ENCODE data around the gene SELENOH.
A peak's percentile ranks its signal among the peaks of the same experiment; 100 is the strongest.
"Not testable (repeated sequence)": the region's sequence is repeated elsewhere in the genome, so short reads cannot be mapped to it uniquely, and the experiment has no call there.

Gene SELENOH

GRCh38 chr11:57741132-57742086 is at the start of gene SELENOH:
Gene SELENOH (plus strand): TSS chr11:57741491. CDS start chr11:57741596, 105 bp downstream.
- peak; percentile 76 to 77 for DNase-seq (ENCODE audit: low read depth in 2 of 2)

GRCh38 chr11:57698843-57699365 is 42.4 kb upstream of the SELENOH start:
- DNase-seq (ENCODE audit: low read depth in 2 of 2), result no peak

GRCh38 chr11:57699813-57700212 is 41.5 kb upstream of the SELENOH start:
- no peak for DNase-seq (ENCODE audit: low read depth in 2 of 2)

DNA sequence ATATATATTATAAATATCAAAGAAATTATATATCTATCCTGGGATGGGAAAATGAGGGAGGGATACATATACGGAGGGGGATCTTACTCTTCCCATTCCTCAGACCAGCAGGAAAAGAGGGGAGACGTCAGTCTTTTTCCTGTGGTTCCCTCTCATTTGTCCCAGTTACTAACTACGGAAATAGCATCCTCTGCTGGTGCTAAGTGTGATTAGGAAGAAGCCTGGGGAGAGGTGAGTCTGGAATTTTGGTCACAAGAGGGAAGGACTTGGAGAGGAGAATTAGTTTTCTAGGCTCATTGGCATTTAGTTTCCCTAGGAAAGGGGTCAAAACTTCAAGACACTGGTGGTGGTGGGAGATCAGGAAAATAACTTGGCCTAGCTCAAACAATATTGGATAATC is 40.9 kb upstream of the SELENOH start:
- DNase-seq (ENCODE audit: low read depth in 2 of 2), result no peak

GRCh38 chr11:57703341-57703740 is 38.0 kb upstream of the SELENOH start:
- DNase-seq (ENCODE audit: low read depth in 2 of 2), result no peak

GRCh38 chr11:57704932-57705331 is 36.4 kb upstream of the SELENOH start:
- DNase-seq (ENCODE audit: low read depth in 2 of 2), result no peak

GRCh38 chr11:57705432-57705831 is 35.9 kb upstream of the SELENOH start:
- DNase-seq (ENCODE audit: low read depth in 2 of 2), result not testable (repeated sequence)

GRCh38 chr11:57709802-57710367 is 31.4 kb upstream of the SELENOH start:
- no peak for DNase-seq (ENCODE audit: low read depth in 2 of 2)

GRCh38 chr11:57711414-57712255 is 29.7 kb upstream of the SELENOH start, which contains the start of gene MED19:
Gene MED19 (minus strand): TSS chr11:57712215. CDS start chr11:57712179, 36 bp downstream.
- DNase-seq (ENCODE audit: low read depth in 2 of 2), result peak; percentile 51 to 56

- DNase-seq (ENCODE audit: low read depth in 2 of 2), result peak; percentile 73 to 77
Measured at GRCh38 chr11:57712256-57713150, 28.8 kb upstream of the SELENOH start, which contains the start of gene TMX2. Gene TMX2 (plus strand): TSS chr11:57712593. CDS start chr11:57712619, 26 bp downstream.

- no peak for DNase-seq (ENCODE audit: low read depth in 2 of 2)
Measured at GRCh38 chr11:57713835-57714234, 27.5 kb upstream of the SELENOH start.

DNA sequence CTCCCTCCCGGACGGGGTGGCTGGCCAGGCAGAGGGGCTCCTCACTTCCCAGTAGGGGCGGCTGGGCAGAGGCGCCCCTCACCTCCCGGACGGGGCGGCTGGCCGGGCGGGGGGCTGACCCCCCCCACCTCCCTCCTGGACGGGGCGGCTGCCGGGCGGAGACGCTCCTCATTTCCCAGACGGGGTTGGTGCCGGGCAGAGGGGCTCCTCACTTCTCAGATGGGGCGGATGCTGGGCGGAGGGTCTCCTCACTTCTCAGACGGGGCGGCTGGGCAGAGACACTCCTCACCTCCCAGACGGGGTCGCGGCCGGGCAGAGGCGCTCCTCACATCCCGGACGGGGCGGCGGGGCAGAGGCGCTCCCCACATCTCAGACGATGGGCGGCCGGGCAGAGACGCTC is 24.6 kb upstream of the SELENOH start:
- DNase-seq (ENCODE audit: low read depth in 2 of 2), result not testable (repeated sequence)

GRCh38 chr11:57727185-57727584 is 14.1 kb upstream of the SELENOH start:
- DNase-seq (ENCODE audit: low read depth in 2 of 2), result no peak

GRCh38 chr11:57728829-57729228 is 12.5 kb upstream of the SELENOH start:
- DNase-seq (ENCODE audit: low read depth in 2 of 2), result no peak

GRCh38 chr11:57729479-57729878 is 11.8 kb upstream of the SELENOH start:
- DNase-seq (ENCODE audit: low read depth in 2 of 2), result no peak

- DNase-seq (ENCODE audit: low read depth in 2 of 2), result no peak
Measured at GRCh38 chr11:57732661-57733060, 8.6 kb upstream of the SELENOH start.

- no peak for DNase-seq (ENCODE audit: low read depth in 2 of 2)
Measured at GRCh38 chr11:57735619-57736298, 5.5 kb upstream of the SELENOH start.

GRCh38 chr11:57742087-57742452 is 779 bp downstream of the SELENOH start:
- no peak for DNase-seq (ENCODE audit: low read depth in 2 of 2)

- no peak for DNase-seq (ENCODE audit: low read depth in 2 of 2)
Measured at GRCh38 chr11:57744357-57744756, 3.1 kb downstream of the SELENOH start.

GRCh38 chr11:57745206-57745605 is 3.9 kb downstream of the SELENOH start:
- no peak for DNase-seq (ENCODE audit: low read depth in 2 of 2)
